Measurements from ENCODE around the gene ADGRG3. TPM values are rescaled to one million over a fixed set of nuclear protein-coding genes. Genes with fewer than 3 reads are reported as not detected.

ADGRG3 gene
- total RNA-seq, 1 donor from 2014 or later, result 0.36 TPM

DNA sequence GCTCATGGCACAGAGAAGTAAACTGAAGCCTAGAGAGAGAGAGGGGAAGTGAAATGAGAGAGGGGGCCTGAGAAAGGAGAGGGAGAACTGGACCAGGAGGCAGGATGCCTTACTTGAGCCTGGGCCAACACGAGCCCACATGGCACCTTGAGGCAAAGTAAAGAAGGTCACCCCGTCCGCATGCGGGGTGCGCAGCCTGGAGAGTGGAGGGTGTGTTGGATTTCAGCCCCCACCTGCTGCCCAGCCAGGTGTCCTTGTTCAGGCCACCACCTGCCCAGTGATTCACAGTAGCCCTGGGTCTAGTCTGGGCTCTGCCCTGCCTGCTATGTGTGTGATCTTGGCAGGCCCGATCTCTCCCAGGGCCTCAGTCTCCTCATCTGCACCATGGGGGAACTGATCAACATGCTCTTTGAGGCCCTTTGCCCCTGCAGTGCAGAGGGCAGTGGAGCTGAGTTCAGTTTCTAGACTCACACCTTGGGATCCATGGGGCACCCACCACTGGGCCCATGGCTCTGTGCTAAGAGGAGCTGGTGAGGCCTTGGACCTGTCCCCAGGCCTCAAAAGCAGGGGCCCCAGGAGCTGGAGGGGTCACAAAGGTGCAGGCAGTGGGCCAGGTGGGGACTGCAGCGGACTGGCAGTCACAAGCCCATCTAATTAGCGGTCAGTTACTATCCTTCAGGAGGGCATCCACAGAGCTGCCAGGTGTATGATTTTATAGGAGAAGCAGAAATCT lies 16.7 kb downstream of the ADGRG3 start:
- Histone ChIP-seq H3K27ac (replicated peaks) (no peak overlapping the region), H3K4me1 (peaks cover 2% of the 10 kb centered on the region), H3K27me3 (ENCODE audit: low read depth) (peaks cover 14% of the 10 kb centered on the region), H3K36me3 (no peaks in the 10 kb centered on the region), H3K9me3 (replicated peaks) (no peaks in the 10 kb centered on the region), H3K4me3 (no peak overlapping the region)
- no peak for TF ChIP-seq CTCF (IDR thresholded peaks at IDR 0.05; ENCODE audit: borderline replicate concordance)
- intact Hi-C loops (cut with micrococcal nuclease), result no loop called here
- no peak for DNase-seq

- peaks cover 22% of the 10 kb centered on the region for H3K27me3 ChIP-seq (ENCODE audit: low read depth)
- no peaks in the 10 kb centered on the region for H3K36me3 ChIP-seq
- TF ChIP-seq CTCF (IDR thresholded peaks at IDR 0.05; ENCODE audit: borderline replicate concordance), result no peak
- no peak for DNase-seq
- intact Hi-C loops (cut with micrococcal nuclease), result no loop called here
- H3K9me3 ChIP-seq (replicated peaks), result no peaks in the 10 kb centered on the region
- no peak overlapping the region for H3K27ac ChIP-seq (replicated peaks)
- peaks cover 10% of the 10 kb centered on the region for H3K4me1 ChIP-seq
- H3K4me3 ChIP-seq, result no peak overlapping the region
Observed at GRCh38 chr16:57685633-57686032, 17.5 kb downstream of the ADGRG3 start.

DNA sequence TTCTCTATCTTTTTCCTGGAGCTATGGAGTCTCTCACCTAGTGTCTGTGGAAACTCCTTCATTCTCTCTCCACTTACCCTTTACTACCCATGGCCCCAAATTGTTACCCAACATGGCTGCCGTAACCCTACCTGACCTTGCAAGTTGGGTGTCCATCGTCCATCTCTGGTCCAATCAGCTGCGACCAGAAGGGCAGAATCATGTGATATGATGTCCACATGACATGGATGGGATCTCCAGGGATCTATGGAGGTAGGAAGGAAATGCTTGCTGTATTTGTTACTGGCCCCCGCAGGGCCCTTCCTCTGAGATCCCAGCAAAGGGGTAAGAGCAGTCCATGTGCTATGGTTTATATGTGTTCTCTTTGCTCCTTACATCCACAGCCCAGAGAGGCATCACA lies 18.5 kb downstream of the ADGRG3 start:
- no peaks in the 10 kb centered on the region for H3K9me3 ChIP-seq (replicated peaks)
- peaks cover 10% of the 10 kb centered on the region for H3K4me1 ChIP-seq
- H3K4me3 ChIP-seq, result no peak overlapping the region
- intact Hi-C loops (cut with micrococcal nuclease), result no loop called here
- TF ChIP-seq CTCF (IDR thresholded peaks at IDR 0.05; ENCODE audit: borderline replicate concordance), result no peak
- DNase-seq, result no peak
- no peak overlapping the region for H3K27ac ChIP-seq (replicated peaks)
- H3K36me3 ChIP-seq, result no peaks in the 10 kb centered on the region
- H3K27me3 ChIP-seq (ENCODE audit: low read depth), result peaks cover 28% of the 10 kb centered on the region

GRCh38 chr16:57687363-57687929 lies 19.3 kb downstream of the ADGRG3 start:
- DNase-seq, result no peak
- Histone ChIP-seq H3K36me3 (no peaks in the 10 kb centered on the region), H3K9me3 (replicated peaks) (no peaks in the 10 kb centered on the region), H3K27ac (replicated peaks) (no peak overlapping the region), H3K4me1 (peaks cover 10% of the 10 kb centered on the region), H3K27me3 (ENCODE audit: low read depth) (peaks cover 28% of the 10 kb centered on the region), H3K4me3 (no peak overlapping the region)
- no peak for TF ChIP-seq CTCF (IDR thresholded peaks at IDR 0.05; ENCODE audit: borderline replicate concordance)
- intact Hi-C loops (cut with micrococcal nuclease), result no loop called here

DNA sequence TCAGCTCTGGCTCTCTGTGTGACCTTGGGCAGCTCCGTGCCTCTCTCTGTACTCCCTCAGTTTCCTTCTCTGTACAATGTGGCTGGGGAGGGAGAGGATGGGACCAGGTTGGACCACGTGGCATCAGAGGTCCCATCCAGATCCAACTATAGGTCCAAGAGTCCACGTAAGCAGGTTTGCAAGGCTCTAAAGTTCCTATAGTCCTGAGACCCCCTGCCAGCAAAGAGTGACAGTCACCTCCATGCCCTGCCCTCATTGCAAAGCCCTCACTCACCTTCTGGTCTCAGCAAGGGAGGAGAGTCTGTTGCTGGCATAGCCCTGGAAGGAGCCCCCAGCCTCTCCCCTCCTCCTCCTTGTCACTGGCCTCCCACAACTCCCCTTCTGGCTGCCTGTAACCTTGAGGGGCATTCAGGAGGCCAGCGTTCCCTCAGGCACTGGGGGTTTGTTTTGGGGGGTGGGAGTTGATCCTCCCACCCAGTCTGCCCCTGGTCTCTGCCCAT lies 20.4 kb downstream of the ADGRG3 start:
- peaks cover 10% of the 10 kb centered on the region for H3K4me1 ChIP-seq
- H3K9me3 ChIP-seq (replicated peaks), result no peaks in the 10 kb centered on the region
- intact Hi-C loops (cut with micrococcal nuclease), result no loop called here
- no peak overlapping the region for H3K27ac ChIP-seq (replicated peaks)
- DNase-seq, result no peak
- H3K36me3 ChIP-seq, result no peaks in the 10 kb centered on the region
- H3K27me3 ChIP-seq (ENCODE audit: low read depth), result peaks cover 28% of the 10 kb centered on the region
- no peak overlapping the region for H3K4me3 ChIP-seq
- no peak for TF ChIP-seq CTCF (IDR thresholded peaks at IDR 0.05; ENCODE audit: borderline replicate concordance)

All from left ventricle myocardium inferior (tissue), 1 donor.